Measurements from ENCODE around the gene C3AR1.
A peak's percentile ranks its signal among the peaks of the same experiment; 100 is the strongest.
"Not testable (repeated sequence)": the region's sequence is repeated elsewhere in the genome, so short reads cannot be mapped to it uniquely, and the experiment has no call there.

Gene C3AR1

DNA sequence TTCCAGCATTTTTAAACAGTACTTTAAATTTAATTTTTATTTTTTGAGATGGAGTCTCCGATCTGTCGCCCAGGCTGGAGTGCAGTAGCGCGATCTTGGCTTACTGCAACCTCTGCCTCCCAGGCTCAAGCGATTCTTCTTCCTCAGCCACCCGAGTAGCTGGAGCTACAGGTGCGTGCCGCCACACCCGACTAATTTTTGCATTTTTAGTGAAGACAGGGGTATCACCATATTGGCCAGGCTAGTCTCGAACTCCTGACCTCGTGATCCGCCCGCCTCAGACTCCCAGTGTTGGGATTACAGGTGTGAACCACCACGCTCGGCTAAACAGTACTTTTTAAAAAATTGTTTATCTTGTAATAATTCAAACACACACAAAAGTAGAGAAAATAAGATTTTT lies 37.9 kb downstream of the C3AR1 start:
- TF ChIP-seq, protein P1, sequence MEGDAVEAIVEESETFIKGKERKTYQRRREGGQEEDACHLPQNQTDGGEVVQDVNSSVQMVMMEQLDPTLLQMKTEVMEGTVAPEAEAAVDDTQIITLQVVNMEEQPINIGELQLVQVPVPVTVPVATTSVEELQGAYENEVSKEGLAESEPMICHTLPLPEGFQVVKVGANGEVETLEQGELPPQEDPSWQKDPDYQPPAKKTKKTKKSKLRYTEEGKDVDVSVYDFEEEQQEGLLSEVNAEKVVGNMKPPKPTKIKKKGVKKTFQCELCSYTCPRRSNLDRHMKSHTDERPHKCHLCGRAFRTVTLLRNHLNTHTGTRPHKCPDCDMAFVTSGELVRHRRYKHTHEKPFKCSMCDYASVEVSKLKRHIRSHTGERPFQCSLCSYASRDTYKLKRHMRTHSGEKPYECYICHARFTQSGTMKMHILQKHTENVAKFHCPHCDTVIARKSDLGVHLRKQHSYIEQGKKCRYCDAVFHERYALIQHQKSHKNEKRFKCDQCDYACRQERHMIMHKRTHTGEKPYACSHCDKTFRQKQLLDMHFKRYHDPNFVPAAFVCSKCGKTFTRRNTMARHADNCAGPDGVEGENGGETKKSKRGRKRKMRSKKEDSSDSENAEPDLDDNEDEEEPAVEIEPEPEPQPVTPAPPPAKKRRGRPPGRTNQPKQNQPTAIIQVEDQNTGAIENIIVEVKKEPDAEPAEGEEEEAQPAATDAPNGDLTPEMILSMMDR (conservative IDR thresholded peaks at IDR 0.05; ENCODE audit: low read depth, low read length), result no peak
- DNase-seq (ENCODE audit: low read depth), result no peak
- no peak overlapping the region for H3K4me3 ChIP-seq (ENCODE audit: low read depth, low read length)

DNA sequence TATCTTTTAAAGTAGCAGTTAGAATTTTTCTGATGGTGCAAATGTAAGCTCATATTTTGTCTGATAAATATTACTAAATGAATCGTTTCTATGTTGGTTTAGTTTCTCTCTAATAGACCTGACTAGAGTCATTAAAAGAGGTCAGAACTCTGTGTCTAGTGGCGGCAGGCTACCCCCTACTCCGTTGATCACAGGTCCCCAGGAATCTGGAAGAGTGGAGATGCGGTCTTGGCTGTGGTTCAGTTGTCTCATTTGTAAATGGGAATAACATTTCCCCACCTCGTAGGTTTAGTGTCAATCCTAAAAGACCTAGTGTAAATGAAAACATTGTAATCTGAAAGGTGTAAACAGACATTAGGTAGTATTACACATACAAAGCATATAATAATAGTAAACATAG lies 38.3 kb downstream of the C3AR1 start:
- H3K4me3 ChIP-seq (ENCODE audit: low read depth, low read length), result no peak overlapping the region
- TF ChIP-seq, protein P1 (conservative IDR thresholded peaks at IDR 0.05; ENCODE audit: low read depth, low read length), result no peak
- DNase-seq (ENCODE audit: low read depth), result no peak

DNA sequence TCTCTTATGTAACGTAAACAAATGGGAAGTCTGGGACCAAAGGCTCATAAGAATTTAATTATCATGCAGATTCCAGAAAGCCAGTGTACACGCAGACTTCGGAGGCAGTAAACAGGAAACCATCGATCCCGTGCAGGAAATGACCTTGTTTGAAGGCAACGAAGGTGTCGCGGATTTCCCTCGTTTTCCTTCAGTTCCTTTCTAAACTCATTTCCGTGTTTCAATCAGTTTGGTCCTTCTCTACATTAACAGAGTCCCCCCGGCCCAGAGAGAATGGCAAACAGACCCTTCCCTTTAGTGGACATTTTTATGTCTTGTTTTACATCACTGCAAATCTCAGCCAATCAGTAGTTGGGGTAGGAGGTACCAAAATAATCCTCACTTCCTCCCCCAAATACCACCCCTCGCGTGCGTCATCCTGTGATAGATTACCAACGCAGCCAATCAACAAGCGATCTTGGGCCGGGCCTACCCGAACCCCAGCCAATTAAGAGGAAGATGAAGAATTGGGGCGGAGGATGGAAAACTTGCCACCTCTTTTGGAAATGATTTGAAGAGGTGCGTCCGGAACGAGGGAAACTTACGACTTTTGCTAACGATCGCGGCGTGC lies 39.8 kb downstream of the C3AR1 start:
- peak overlapping the region; percentile 83 for H3K4me3 ChIP-seq (ENCODE audit: low read depth, low read length)
- TF ChIP-seq, protein P1 (conservative IDR thresholded peaks at IDR 0.05; ENCODE audit: low read depth, low read length), result no peak
- DNase-seq (ENCODE audit: low read depth), result peak; percentile 100

DNA sequence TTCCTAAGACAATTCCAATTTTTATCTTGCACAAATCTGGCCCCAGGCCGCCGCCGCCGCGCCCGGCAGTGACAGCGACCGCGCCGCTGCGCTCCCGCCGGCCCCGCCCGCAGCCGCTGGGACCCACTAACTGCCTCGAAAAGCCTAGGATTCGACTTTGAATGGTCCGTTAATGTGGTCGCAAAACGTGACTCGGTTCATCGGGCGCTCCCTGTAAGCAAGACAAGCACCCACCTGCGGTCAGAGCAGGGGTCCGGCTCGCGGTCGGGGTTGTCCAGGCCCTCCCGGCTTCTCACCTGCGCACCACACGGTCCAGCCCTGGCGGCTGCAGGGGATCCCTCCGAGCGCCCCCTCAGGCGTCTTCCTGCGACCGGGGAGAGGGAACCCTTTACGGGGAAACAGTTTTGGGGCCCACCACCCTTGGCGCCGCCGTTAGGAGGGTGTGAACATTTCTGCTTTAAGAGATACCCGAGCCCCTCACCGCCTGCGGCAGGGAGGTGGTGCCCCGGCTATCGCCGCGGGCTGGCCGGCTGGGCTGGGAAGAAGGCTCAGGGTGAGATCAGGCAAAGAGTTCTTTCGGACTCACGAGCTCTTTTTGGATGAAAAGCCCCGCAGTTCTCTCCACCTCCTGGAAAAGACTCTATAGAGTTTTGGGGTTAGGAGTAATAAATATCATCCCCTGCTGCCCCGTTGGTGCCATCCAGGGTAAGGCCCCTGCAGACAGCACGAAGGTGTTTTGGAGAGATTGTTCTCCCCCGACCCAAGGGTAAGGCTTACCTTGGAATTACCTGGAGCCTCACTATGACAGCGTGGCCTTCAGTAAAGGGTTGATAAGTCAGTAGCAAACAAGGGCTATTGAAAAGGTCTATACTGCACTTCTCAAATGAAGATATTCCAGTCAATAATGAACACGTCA lies 47.2 kb downstream of the C3AR1 start:
- DNase-seq (ENCODE audit: low read depth), result no peak
- TF ChIP-seq, protein P1 (conservative IDR thresholded peaks at IDR 0.05; ENCODE audit: low read depth, low read length), result no peak
- H3K4me3 ChIP-seq (ENCODE audit: low read depth, low read length), result peak overlapping the region; percentile 50

DNA sequence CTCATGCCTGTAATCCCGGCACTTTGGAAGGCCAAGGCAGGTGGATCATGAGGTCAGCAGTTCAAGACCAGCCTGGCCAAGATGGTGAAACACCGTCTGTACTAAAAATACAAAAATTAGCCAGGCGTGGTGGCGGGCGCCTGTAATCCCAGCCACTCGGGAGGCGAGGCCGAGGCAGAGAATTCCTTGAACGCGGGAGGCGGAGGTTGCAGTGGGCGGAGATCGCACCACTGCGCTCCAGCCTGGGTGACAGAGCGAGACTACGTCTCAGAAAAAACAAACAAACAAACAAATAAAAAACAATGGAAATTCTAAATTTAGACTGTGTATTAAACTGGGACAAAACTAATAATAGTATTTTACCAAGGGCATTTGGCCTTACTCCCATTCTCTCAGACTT lies 47.9 kb downstream of the C3AR1 start:
- DNase-seq (ENCODE audit: low read depth); H3K4me3 ChIP-seq (ENCODE audit: low read depth, low read length): not testable (repeated sequence)

DNA sequence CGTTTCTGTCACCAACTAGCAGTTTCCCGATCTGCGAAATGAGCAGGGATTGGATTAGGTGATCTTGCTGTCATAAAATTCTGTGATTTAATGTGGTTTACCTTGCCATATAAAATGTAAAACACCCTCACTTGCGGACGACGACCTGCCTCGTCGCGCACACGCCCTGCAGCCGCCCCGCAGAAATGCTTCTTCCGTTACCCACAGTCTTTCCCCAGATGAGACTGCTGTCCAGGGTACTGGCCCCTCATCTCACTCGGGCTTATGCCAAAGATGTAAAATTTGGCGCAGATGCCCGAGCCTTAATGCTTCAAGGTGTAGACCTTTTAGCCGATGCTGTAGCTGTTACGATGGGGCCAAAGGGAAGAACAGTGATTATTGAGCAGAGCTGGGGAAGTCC lies 51.3 kb downstream of the C3AR1 start:
- TF ChIP-seq, protein P1 (conservative IDR thresholded peaks at IDR 0.05; ENCODE audit: low read depth, low read length), result no peak
- no peak overlapping the region for H3K4me3 ChIP-seq (ENCODE audit: low read depth, low read length)
- DNase-seq (ENCODE audit: low read depth), result no peak

DNA sequence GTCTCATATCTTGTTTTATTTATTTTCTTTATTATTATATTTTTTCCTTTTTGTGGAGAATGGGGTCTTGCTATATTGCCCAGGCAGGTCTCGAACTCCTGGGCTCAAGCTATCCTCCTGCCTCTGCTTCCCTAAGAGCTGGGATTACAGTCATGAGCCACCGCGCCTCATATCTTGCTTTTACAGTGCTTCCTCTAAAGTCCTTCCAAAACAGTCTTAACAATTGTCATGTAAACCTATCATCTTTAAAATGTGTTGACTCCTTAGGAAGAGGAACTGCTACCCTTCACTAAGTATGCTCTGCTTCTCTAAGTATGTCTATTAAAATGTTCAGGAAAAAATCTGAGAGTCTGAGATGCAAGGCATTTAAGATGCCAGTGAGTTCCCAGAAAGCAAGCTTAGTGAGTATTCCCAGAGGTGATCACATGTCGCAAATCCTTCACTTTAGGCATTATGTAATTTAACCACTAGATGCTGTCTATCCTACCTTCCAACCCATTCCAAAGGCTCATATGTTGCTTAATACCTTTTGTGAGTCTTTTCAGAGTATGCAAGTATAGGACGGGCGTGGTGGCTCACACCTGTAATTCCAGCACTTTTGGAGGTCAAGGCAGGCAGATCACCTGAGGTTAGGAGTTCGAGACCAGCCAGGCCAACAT lies 53.4 kb downstream of the C3AR1 start:
- no peak for DNase-seq (ENCODE audit: low read depth)
- no peak overlapping the region for H3K4me3 ChIP-seq (ENCODE audit: low read depth, low read length)
- TF ChIP-seq, protein P1 (conservative IDR thresholded peaks at IDR 0.05; ENCODE audit: low read depth, low read length), result no peak

Data from choroid plexus epithelial cell (primary cell).